GM19438 (cell line): ENCODE results near the gene BICD1.
"Not testable (repeated sequence)": the region's sequence is repeated elsewhere in the genome, so short reads cannot be mapped to it uniquely, and the experiment has no call there.

Experiments
- ATAC-seq: cut with Tn5 transposase; IDR thresholded peaks from one replicate; pipeline ENCODE4 v1.9.1; 2021; ENCODE audit warnings: low read depth; ENCODE audit not compliant: unreplicated experiment

BICD1 gene

DNA sequence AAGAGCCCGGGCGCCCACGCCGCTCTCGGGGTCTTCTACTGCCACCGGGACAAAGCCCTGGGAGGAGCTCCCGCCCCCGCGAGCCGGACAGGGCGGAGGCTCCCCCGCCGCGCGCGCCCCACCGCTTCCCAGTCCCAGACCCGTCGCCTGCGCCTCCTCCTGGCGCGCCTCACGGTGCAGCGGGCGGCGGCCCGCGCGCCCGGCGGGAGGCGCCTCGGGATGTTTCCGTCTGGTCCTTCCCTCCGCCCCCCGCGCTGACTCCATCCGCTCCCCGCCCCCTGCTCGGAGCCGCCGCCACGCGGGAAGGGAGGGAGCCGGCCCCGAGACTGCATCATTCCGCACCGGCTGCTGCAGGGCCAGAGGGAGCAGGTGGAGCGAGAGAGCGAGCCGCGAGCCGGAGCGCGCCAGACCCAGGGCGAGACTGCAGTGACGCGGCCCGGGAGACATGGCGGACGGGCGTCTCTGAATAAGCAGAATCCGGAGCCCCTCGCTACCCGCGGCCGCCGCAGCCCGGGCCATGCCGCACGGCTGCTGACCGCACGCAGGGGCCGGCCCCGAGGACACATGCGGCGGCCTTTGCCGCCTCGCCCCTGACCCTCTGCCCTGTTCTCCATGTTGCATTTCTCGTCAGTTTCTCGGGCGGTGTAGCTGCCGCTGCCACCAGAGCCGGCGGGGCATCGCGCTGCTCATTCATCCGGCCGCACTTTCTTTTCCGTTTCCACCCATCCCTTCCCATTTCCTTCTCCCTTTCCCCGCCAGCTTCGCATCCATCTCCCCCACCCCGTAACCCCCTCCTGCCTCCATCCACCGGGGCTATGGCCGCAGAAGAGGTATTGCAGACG is at the start of gene BICD1:
BICD1 (plus strand) TSS at position 331 of the 842 bp plus-strand sequence; CDS start at position 816, 485 bp downstream.
- ATAC-seq, result peak; percentile 83

DNA sequence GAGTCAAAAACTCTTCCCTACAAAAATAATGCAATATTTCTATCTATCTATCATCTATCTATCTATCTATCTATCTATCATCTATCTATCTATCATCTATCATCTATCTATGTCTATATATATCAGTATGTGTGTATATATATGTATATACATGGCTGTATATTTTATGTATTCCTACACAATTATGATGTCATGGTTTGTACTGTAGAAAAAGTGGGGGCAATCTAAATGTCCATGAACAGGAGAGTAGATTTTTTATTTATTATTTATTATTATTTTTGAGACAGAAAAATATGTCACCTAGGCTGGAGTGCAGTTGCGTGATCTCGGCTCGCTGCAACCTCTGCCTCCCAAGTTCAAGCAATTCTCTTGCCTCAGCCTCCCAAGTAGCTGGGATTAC is 45.6 kb upstream of the BICD1 start:
- no peak for ATAC-seq

DNA sequence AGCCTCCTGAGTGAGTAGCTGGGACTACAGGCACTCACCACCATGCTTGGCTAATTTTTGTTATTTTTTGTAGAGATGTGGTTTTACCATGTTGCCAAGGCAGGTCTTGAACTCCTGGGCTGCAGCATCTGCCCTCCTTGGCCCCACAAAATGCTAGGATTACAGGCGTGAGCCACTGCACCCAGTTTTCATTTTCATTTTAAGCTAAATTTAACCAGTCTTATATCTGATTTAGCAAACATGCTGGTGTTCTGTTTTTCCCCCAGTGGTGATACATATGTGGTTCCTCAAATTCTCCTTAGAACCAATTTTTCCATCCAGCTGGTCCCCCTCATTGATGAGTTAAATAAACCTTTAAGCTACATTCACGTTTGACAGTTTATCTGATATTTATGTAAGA is 43.8 kb upstream of the BICD1 start:
- ATAC-seq, result no peak

DNA sequence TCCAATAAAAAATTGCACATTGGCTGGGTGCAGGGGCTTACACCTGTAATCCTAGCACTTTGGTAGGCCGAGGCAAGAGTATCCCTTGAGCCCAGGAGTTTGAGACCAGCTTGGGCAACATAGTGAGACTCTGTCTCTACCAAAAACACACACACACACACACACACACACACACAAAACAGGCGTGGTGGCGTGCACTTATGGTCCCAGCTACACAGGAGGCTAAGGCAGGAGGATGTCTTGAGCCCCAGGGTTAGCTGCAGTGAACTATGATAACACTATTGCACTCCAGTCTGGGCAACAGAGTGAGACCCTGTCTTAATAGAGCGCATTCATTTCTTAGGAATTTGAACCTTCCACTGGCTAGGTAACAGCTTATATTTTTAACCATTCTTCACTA is 42.9 kb upstream of the BICD1 start:
- no peak for ATAC-seq

DNA sequence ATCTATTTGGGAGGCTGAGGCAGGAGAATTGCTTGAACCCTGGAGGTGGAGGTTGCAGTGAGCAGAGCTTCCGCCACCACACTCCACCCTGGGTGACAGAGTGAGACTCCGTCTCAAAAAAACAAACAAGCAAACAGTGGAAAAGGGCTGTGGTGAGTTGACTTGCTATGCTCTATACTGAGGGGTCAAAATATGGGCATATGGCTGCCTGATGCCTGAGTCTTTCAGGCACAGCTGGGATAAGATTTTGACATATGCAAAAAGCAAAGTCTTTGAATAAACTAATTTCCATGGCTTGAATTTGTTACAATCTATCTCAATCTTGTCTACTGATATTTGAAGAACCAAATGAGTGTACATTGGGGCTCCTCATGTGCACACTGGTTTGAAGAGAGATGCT is 40.4 kb upstream of the BICD1 start:
- ATAC-seq, result no peak

DNA sequence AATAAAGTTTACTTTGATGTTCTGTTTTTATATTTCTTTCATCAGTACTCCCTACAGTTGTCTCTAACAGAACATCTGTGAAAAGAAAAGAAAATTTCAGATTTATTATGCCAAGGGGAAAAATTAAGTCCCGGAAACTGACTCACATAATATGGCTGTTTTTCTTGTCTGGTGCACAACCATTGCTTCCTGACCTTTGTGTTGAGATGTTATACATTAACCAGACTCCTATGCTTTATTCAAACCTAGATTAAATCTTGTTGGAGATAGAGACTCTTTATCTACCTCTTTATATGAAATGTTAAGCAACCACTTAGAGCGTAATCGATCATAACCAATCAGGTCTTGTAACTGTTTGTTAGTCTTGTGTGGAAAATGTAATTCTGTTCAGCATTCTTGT is 37.6 kb upstream of the BICD1 start:
- no peak for ATAC-seq

DNA sequence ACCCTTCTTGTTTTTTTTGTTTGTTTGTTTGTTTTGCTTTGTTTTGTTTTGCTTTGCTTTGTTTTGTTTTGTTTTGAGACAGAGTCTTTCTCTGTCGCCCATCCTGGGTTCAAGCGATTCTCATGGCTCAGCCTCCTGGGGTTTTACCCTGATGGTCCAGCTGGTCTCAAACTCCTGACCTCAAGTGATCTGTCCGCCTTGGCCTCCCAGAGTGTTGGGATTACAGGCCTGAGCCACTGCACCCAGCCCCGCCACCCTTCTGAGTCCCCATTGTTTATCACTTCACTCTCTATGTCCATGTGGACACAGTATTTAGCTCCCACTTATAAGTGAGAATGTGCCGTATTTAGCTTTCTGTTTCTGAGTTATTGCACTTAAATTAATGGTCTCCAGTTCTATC is 36.9 kb upstream of the BICD1 start:
- no peak for ATAC-seq

DNA sequence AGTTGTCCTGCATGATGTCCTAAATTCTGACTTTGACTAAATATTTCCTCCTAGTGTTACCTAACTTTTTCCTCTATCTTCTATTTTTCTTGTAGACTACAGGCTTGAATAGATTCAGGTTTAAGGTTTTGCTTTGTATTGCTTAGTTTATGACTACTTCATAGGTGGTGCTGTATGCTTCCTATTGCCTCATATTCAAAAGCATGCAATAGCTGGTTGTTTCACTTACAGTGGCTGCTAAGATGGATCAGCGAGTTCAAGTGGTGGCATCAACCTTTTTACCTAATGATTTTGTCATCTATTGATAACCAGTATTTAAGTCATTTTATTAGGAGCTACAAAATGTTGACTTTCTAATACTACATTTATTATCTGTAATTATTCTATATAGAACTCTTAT is 36.3 kb upstream of the BICD1 start:
- ATAC-seq, result no peak

DNA sequence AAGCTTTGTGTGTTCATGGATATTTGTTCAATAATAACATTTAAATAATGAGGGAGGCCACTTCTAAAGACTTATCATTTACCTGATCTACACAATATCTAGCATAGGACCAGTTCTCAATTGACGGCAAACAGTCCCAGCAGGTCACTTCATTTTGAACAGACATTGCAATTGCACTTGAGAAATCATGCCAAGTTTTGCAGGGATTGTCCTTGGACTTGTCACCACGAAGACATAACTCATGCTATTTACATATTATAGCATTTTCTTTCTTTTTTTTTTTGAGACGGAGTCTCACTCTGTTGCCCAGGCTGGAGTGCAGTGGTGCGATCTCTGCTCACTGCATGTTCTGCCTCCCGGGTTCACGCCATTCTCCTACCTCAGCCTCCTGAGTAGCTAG is 34.5 kb upstream of the BICD1 start:
- ATAC-seq, result no peak

DNA sequence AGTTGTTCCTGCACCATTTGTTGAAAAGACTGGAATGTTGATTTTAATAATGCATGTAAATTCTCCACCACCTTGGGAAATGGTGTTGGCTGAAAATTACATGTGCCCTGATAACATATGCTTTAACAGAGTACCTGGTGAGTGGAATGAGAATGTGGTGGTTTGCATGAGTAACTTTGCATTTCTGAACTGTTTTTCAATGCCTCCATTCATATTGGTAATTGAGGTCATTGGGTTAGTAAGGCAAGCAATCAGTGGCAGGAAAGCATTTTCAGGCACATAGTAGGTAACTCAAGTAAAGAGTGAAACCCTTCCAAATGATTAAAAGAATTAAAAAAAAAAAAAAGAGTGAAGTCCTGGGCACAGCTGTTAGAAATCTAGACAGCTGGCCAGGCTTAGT is 32.2 kb upstream of the BICD1 start:
- ATAC-seq, result no peak

DNA sequence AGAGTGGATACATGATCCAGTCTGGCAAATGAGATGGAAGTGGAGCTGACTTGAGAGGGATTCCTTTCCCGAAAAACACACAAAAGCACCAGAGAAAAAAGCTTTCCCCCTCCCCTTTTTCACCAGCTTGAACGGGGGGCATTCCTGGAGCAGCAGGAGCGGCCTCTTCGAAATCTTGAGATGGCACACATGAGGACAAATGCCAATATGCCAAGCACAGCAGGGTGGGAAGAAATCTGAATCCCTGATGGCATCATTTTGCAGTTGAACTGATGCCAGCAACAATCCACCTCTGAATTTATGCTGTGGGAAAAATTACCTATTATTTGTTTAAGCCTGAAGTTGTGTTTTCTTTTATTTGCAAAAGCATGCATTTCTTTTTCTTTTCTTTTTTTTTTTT is 29.7 kb upstream of the BICD1 start:
- ATAC-seq, result no peak

DNA sequence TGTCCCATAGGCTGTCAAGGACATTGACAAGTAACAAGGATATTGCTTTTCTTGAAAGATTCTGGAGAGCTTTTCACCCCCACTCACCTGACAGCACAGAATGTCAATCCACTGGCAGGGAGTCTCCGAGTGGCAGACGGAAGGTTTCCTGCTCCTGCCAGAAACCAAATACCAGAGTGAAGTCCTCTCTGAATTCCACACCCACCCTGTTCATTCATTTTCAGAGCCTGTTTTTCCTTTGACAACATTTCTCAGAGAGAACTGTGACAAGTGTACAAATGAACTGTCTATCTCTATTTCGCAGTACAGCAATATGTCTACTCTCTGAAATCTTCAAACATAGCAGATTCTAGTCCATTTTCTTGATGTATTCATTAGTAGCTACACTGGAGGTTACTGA is 26.2 kb upstream of the BICD1 start:
- no peak for ATAC-seq

DNA sequence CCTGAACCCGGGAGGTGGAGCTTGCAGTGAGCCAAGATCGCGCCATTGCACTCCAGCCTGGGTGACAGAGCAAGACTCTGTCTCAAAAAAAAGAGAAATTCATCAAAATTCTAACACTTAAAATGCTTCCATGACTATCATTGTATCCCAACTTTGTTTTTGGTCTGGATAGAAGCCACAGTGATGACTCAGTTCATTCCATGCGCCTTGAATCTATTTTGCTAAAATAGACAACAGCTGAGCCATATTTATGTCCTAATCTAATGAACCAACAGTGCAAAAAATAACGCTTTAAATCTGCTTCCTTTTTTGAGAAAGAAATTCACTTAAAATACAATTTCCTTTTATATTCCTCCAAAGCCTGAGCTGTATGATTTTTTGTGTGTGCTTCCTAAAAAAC is 23.2 kb upstream of the BICD1 start:
- no peak for ATAC-seq

DNA sequence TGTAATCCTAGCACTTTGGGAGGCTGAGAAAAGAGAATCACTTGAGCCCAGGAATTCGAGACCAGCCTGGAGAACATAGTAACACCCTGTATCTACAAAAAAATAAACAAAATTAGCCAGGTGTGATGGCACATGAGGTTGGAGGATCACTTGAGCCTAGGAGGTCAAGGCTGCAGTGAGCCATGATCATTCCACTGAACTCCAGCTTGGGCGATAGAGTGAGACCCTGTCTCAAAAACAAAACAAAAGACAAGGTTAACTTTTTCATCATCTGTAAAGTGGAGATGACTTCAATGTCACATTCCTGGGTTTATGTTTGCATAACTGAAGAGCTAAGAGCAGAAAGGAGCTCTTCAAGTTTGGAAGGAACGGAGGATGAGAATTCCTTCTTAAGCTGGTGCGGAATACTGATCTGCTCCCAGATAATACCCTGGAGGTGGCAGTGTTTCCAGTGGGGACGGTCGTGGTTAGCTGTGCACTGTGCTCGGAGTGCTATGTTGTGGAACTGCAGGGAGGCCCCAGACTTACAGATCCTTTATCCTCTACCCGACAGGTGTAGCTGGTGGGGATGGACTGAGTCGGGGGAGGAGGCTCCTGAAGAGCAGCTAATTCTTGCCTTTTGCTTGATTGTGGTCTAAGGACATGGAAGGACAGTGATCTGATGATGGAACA is 22.5 kb upstream of the BICD1 start:
- no peak for ATAC-seq

DNA sequence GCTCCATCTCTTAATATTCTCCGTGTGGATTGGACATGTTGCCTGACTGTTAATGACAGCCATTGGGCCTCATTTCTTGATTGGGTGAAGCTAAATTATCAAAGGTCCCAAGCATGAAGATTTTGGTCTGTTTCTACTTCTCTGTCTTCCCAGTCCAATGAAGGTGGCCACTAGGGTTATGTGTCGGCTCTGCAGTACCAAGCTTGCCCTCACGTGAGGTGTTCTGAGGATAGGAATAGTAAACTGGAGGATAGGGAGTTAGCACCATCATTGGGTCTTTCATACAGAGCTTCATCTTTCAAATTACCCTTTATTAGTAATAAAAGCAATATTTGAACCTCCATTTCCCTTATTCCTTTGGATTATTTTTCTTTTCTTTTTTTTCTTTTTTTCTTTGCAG is 21.9 kb upstream of the BICD1 start:
- no peak for ATAC-seq

DNA sequence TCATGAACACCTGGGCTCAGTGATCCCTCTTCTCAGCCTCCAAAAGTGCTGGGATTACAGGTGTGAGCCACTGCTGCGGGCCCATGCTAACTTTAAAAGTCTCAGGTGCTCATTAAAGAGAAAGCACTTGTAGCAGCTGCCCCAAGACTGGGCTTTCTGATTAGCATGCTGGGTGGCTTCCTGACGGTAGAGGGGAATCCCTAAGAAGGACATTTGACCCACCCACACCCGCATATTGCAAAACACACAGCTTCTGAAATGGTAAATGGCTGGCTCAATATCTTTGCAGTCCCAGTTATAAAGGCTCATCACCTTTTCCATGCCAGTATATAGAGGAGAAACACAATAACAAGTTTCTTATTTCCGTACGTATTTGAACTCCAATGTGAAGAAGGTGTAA is 19.3 kb upstream of the BICD1 start:
- no peak for ATAC-seq

DNA sequence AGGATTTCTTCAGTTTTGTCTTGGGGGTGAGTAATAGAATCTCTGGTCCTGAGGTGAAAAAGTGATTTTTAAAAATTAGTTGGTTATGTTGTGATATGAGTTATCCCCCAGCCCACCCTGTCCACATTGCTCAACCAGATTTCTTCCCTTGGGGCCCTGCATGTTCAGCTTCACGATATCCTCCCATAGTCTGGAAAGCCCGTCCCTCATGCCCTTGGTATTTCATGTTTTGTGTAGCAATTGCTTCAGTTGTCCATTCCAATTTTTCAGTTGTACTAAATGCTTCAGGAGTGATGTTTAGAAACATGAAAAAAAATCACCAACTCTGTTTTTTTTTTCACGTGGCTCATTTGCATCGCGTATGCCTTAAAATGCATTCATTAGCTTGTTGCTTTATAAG is 17.5 kb upstream of the BICD1 start:
- no peak for ATAC-seq

DNA sequence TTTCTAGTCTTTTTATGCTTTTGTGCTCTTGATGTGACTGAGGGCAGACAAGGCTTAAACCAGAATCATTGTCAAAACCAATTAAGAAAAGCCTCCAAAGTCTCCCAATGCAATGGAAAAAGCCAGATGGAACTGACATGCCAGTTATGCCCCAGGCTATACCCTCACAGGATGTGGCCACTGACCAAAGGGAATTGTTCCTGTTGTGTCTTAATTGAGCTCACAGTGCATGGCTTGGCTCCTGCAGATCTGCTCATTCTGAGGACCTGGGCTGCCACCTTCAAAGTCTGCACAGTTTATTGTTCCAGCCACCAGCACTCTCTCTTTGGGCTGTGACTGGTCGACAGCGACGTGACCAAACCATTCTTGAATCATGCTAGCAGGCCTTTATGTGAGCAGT is 17.1 kb upstream of the BICD1 start:
- ATAC-seq, result no peak

DNA sequence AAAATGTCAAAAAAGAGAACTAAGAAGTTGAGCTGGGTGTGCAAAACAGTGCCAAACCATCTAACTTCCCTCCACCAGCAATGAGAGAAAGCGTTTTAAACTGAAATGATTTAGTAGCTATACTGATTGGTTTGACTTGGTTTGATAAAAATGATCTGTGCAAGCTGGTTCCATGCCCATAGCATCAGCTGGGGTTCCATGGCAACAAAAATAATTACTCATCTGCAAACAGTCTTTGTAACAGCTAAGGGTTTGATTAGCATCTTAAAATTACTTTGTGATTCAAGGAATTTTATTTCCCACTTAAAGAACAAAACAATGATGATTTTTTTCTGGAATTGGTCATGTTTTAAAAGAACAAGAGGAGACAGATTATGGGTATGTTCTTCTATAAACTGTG is 15.0 kb upstream of the BICD1 start:
- ATAC-seq, result no peak

DNA sequence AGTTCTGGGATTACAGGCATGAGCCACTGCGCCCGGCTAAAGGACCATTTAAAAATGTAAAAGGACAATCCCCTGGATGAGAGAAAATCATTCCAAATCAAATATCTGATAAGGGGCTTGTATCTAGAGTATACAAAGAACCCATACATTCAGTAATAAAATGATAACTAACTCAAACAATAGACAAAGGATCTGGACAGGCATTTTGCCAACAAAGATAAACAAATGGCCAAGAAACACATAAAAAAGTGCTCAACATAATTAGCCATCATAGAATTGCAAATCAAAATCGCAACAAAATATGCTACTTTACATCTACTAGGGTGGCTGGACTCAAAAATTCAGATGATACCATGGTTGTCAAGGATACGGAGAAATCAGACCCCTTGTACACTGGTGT is 8.5 kb upstream of the BICD1 start:
- ATAC-seq, result no peak

DNA sequence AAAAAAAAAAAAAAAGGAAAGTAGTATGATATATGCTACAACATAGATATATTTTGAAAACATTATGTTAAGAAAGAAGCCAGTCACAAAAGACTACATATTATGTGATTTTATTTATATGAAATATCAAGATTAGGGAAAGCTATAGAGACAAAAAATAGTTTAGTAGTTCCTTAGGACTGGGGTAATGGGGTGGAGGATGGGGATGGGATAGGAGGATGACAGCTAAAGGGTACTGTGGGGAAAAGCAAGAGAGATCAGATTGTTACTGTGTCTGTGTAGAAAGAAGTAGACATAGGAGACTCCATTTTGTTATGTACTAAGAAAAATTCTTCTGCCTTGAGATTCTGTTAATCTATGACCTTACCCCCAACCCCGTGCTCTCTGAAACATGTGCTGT is 7.4 kb upstream of the BICD1 start:
- not testable (repeated sequence) for ATAC-seq

DNA sequence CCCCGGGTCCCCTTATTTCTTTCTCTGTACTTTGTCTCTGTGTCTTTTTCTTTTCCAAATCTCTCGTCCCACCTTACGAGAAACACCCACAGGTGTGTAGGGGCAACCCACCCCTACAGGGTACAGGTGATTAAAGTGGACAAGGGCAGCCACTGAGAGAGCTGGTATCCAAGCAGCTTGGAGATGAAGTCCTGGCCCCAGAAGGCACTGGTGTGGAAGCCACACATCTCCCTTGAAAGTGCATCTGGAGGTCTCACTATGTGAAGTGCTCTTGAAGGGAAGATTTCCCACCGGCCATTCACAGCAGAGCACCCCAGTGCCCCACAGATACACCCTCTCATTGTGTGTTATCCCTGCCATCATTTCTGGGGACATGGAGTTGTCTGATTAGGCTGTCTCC is 6.3 kb upstream of the BICD1 start:
- no peak for ATAC-seq
